K562 (cell line): ENCODE measurements around the gene TMEM120B. TPM values are rescaled to one million over a fixed set of nuclear protein-coding genes. Genes with fewer than 3 reads are reported as not detected.

Source experiments
- CSDE1 ChIP-seq, 2 experiments: fragments of 450-650 bp; IDR thresholded peaks; 2 replicates each; pipeline ENCODE4 v1.6.1; 2016; ENCODE audit warnings: mild to moderate bottlenecking in 1 of 2
- FIP1L1 ChIP-seq: fragments of 200-400 bp; formaldehyde crosslinking; IDR thresholded peaks from 2 replicates; pipeline ENCODE4 v1.6.1; 2018; ENCODE audit warnings: mild to moderate bottlenecking, low read depth, low read length; ENCODE audit not compliant: poor library complexity, severe bottlenecking
- FOXA3 ChIP-seq, 2 experiments: fragments of 450-650 bp in 1 of 2; sonication (generic) in 1 of 2; formaldehyde crosslinking; IDR thresholded peaks in 1 of 2; conservative IDR thresholded peaks in 1 of 2; 2 replicates each; pipeline versions ENCODE4 v1.4.0 to v1.8.0; 2020 to 2022; ENCODE audit warnings: mild to moderate bottlenecking in 2 of 2, missing genetic modification reagents in 1 of 2
- GATAD2B ChIP-seq: fragments of 450-650 bp; IDR thresholded peaks from 2 replicates; pipeline ENCODE4 v1.6.1; 2017; ENCODE audit warnings: mild to moderate bottlenecking, borderline replicate concordance
- HOXB6 ChIP-seq: fragments of 250-450 bp; sonication (Bioruptor Pico); IDR thresholded peaks from 2 replicates; pipeline ENCODE4 v1.5.1; 2022; ENCODE audit warnings: mild to moderate bottlenecking, borderline replicate concordance
- KLF16 ChIP-seq: IDR thresholded peaks from 2 replicates; pipeline ENCODE4 v1.6.1; 2016; ENCODE audit warnings: antibody characterized with exemption
- PCBP2 ChIP-seq: fragments of 200-400 bp; formaldehyde crosslinking; IDR thresholded peaks from 2 replicates; pipeline ENCODE4 v1.6.1; 2018; ENCODE audit warnings: low read length, low read depth, mild to moderate bottlenecking, moderate library complexity; ENCODE audit not compliant: poor library complexity, severe bottlenecking
- POLR3G ChIP-seq: IDR thresholded peaks from 2 replicates; pipeline ENCODE4 v1.6.1; 2011; ENCODE audit not compliant: insufficient read length, insufficient replicate concordance; ENCODE audit errors: extremely low read depth
- PYGO2 ChIP-seq: fragments of 450-650 bp; IDR thresholded peaks from 2 replicates; pipeline ENCODE4 v1.6.1; 2016; ENCODE audit warnings: mild to moderate bottlenecking, missing genetic modification characterization, moderate library complexity, missing compliant biosample characterization
- SMAD1 ChIP-seq: fragments of 150-350 bp; IDR thresholded peaks from 2 replicates; pipeline ENCODE4 v1.6.1; 2014; ENCODE audit warnings: low read length, low read depth; ENCODE audit not compliant: partially characterized antibody
- SMAD3 ChIP-seq: fragments of 450-650 bp; formaldehyde crosslinking; conservative IDR thresholded peaks from 2 replicates; pipeline ENCODE4 v1.4.0; 2020; ENCODE audit warnings: mild to moderate bottlenecking
- SMARCB1 ChIP-seq: IDR thresholded peaks from 2 replicates; pipeline ENCODE4 v1.6.1; 2011; ENCODE audit warnings: improper control_type of control experiment, low read depth; ENCODE audit not compliant: insufficient read length
- SNRNP70 ChIP-seq: fragments of 200-400 bp; formaldehyde crosslinking; optimal IDR thresholded peaks from 2 replicates; pipeline ENCODE3; 2017; ENCODE audit warnings: low read depth, low read length
- TAF15 ChIP-seq: fragments of 200-400 bp; formaldehyde crosslinking; IDR thresholded peaks from 2 replicates; pipeline ENCODE4 v1.6.1; 2017; ENCODE audit warnings: mild to moderate bottlenecking, low read depth, low read length, moderate library complexity
- TCFL5 ChIP-seq: fragments of 250-450 bp; sonication (Bioruptor Pico); conservative IDR thresholded peaks from 2 replicates; pipeline ENCODE4 v1.6.1; 2021; ENCODE audit warnings: mild to moderate bottlenecking, moderate library complexity, matching md5 sums
- ZKSCAN8 ChIP-seq: fragments of 200-800 bp; sonication (Bioruptor generic); IDR thresholded peaks from 2 replicates; pipeline ENCODE4 v1.6.1; 2016; ENCODE audit warnings: missing genetic modification characterization, missing compliant biosample characterization
- ZNF24 ChIP-seq: fragments of 450-650 bp; IDR thresholded peaks from 2 replicates; pipeline ENCODE4 v1.6.1; 2016
- ZNF717 ChIP-seq: fragments of 250-450 bp; sonication (Bioruptor Pico); IDR thresholded peaks from 2 replicates; pipeline ENCODE4 v1.5.0; 2021
- ZNF76 ChIP-seq: fragments of 250-450 bp; sonication (Bioruptor Pico); IDR thresholded peaks from 2 replicates; pipeline ENCODE4 v1.4.0; 2020; ENCODE audit warnings: mild to moderate bottlenecking, moderate library complexity, borderline replicate concordance
- polyA plus RNA-seq, 8 experiments: library from polyadenylated mRNA; depleted of rRNA in 4 of 8; stranded (reverse) in 5 of 8; unstranded in 3 of 8; fragments of >200 nt; fragmentation: Nextera tagmentation in 2 of 8; fragmentation: Illumina TruSeq in 1 of 8; extraction: Ambion mirVana in 2 of 8; extraction: Trizol in 1 of 8; gene quantifications; 2 replicates each; pipeline versions ENCODE4 v1.2.1 to v1.2.3, GENCODE V29; 2011 to 2014; ENCODE audit warnings: inconsistent platforms in 1 of 8, missing spikeins in 1 of 8
- total RNA-seq, 7 experiments: library from RNA; depleted of rRNA in 6 of 7; stranded (reverse); fragments of >200 nt in 6 of 7; fragmentation: Illumina TruSeq in 2 of 7; extraction: Trizol in 2 of 7; gene quantifications; 2 replicates each; pipeline versions ENCODE4 v1.2.1 to v1.2.3, GENCODE V29; 2011 to 2021; ENCODE audit warnings: low replicate concordance in 1 of 7
- TF ChIP-seq, protein P1 (sequence below): sonication (generic); formaldehyde crosslinking; IDR thresholded peaks from 2 replicates; pipeline ENCODE4 v1.8.0; 2023; ENCODE audit warnings: mild to moderate bottlenecking, missing genetic modification reagents
- TF ChIP-seq, protein P2 (sequence below): fragments of 450-650 bp; IDR thresholded peaks from 2 replicates; pipeline ENCODE4 v1.6.1; 2014; ENCODE audit warnings: low read depth, mild to moderate bottlenecking, moderate library complexity, borderline replicate concordance
- TF ChIP-seq, protein P3 (sequence below): fragments of 200-800 bp; sonication (Bioruptor generic); IDR thresholded peaks from 2 replicates; pipeline ENCODE4 v1.6.1; 2016; ENCODE audit warnings: missing genetic modification characterization, missing compliant biosample characterization

Gene TMEM120B
- total and polyA plus RNA-seq, 9 of the 15 experiments (the other 6 are each of a cell fraction or from before 2014, with no cell fraction given) = 1.7 to 18.6 (median 7.4) TPM

DNA sequence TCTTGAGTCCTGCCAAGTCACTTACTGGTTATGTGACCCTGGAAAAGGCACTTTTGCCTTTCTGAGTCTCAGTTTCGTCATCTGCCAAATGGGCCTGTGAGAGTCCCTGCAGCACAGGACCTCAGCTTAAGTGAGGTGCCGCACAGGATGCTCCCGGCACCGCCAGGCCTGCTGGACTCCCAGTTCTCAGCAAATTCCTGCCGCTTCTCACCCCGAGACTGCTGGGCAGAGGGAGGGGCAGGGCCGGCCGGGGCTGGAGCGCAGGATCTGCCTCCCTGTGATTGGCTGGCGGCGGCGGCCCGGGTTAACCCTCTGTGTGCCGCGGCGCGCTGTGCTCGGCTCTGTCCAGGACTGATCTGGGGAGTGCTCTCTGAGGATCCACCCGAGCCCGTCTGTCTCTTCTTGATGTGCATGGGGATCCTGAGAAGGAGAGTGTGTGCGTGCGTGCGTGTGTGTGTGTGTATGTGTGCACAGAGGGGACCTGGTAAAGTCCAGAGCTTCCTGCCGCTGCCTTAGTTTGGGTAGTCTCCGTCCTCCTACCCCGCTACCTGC, 99.8 kb downstream of the TMEM120B start (continued):
- no peak for TF ChIP-seq SMARCB1
- no peak for TF ChIP-seq SMAD3 (CRISPR knock-in tag)
- 0 out of 4 replicates have a peak, but pooled peaks of 1 of the 2 experiments have one; percentile 59 for TF ChIP-seq FOXA3 (CRISPR knock-in tag; conservative IDR thresholded peaks at IDR 0.05 in 1 of 2, IDR thresholded peaks at IDR 0.05 in 1 of 2)
- TF ChIP-seq, protein P1, sequence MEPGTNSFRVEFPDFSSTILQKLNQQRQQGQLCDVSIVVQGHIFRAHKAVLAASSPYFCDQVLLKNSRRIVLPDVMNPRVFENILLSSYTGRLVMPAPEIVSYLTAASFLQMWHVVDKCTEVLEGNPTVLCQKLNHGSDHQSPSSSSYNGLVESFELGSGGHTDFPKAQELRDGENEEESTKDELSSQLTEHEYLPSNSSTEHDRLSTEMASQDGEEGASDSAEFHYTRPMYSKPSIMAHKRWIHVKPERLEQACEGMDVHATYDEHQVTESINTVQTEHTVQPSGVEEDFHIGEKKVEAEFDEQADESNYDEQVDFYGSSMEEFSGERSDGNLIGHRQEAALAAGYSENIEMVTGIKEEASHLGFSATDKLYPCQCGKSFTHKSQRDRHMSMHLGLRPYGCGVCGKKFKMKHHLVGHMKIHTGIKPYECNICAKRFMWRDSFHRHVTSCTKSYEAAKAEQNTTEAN (CRISPR knock-in tag) = peak; percentile 50; the same call in 1 of the 2 replicates
- no peak for TF ChIP-seq CSDE1 (IDR thresholded peaks at IDR 0.05)
- TF ChIP-seq KLF16 = no peak
- no peak for TF ChIP-seq TCFL5 (CRISPR knock-in tag)
- TF ChIP-seq ZKSCAN8 = 0 out of 2 replicates have a peak, but pooled peaks have one; percentile 78
- TF ChIP-seq, protein P2, sequence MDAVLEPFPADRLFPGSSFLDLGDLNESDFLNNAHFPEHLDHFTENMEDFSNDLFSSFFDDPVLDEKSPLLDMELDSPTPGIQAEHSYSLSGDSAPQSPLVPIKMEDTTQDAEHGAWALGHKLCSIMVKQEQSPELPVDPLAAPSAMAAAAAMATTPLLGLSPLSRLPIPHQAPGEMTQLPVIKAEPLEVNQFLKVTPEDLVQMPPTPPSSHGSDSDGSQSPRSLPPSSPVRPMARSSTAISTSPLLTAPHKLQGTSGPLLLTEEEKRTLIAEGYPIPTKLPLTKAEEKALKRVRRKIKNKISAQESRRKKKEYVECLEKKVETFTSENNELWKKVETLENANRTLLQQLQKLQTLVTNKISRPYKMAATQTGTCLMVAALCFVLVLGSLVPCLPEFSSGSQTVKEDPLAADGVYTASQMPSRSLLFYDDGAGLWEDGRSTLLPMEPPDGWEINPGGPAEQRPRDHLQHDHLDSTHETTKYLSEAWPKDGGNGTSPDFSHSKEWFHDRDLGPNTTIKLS = no peak
- no peak for TF ChIP-seq HOXB6 (CRISPR knock-in tag)
- TF ChIP-seq SNRNP70 = no peak
- TF ChIP-seq PCBP2 = no peak
- TF ChIP-seq ZNF717 (CRISPR knock-in tag) = no peak
- TF ChIP-seq TAF15 = no peak
- TF ChIP-seq POLR3G = no peak
- no peak for TF ChIP-seq ZNF76 (CRISPR knock-in tag)
- peak; percentile 19 for TF ChIP-seq FIP1L1
- peak; percentile 92 for TF ChIP-seq ZNF24
- TF ChIP-seq, protein P3, sequence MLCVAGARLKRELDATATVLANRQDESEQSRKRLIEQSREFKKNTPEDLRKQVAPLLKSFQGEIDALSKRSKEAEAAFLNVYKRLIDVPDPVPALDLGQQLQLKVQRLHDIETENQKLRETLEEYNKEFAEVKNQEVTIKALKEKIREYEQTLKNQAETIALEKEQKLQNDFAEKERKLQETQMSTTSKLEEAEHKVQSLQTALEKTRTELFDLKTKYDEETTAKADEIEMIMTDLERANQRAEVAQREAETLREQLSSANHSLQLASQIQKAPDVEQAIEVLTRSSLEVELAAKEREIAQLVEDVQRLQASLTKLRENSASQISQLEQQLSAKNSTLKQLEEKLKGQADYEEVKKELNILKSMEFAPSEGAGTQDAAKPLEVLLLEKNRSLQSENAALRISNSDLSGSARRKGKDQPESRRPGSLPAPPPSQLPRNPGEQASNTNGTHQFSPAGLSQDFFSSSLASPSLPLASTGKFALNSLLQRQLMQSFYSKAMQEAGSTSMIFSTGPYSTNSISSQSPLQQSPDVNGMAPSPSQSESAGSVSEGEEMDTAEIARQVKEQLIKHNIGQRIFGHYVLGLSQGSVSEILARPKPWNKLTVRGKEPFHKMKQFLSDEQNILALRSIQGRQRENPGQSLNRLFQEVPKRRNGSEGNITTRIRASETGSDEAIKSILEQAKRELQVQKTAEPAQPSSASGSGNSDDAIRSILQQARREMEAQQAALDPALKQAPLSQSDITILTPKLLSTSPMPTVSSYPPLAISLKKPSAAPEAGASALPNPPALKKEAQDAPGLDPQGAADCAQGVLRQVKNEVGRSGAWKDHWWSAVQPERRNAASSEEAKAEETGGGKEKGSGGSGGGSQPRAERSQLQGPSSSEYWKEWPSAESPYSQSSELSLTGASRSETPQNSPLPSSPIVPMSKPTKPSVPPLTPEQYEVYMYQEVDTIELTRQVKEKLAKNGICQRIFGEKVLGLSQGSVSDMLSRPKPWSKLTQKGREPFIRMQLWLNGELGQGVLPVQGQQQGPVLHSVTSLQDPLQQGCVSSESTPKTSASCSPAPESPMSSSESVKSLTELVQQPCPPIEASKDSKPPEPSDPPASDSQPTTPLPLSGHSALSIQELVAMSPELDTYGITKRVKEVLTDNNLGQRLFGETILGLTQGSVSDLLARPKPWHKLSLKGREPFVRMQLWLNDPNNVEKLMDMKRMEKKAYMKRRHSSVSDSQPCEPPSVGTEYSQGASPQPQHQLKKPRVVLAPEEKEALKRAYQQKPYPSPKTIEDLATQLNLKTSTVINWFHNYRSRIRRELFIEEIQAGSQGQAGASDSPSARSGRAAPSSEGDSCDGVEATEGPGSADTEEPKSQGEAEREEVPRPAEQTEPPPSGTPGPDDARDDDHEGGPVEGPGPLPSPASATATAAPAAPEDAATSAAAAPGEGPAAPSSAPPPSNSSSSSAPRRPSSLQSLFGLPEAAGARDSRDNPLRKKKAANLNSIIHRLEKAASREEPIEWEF (CRISPR knock-in tag) = no peak
- TF ChIP-seq PYGO2 (tag) = 0 out of 2 replicates have a peak, but pooled peaks have one; percentile 19
- no peak for TF ChIP-seq SMAD1
- no peak for TF ChIP-seq GATAD2B
